HG02885 (cell line): ENCODE data around the gene SRD5A3.

Experiments
- ATAC-seq: cut with Tn5 transposase; IDR thresholded peaks from one replicate; pipeline ENCODE4 v1.9.1; 2021; ENCODE audit warnings: mild to moderate bottlenecking; ENCODE audit not compliant: unreplicated experiment, poor library complexity

Gene SRD5A3

GRCh38 chr4:55399581-55399980 lies 53.5 kb downstream of the SRD5A3 start:
- no peak for ATAC-seq

GRCh38 chr4:55405073-55405472 lies 59.0 kb downstream of the SRD5A3 start:
- no peak for ATAC-seq

GRCh38 chr4:55406545-55406944 lies 60.5 kb downstream of the SRD5A3 start:
- no peak for ATAC-seq

GRCh38 chr4:55407119-55407518 lies 61.1 kb downstream of the SRD5A3 start:
- no peak for ATAC-seq

GRCh38 chr4:55407764-55408163 lies 61.7 kb downstream of the SRD5A3 start:
- no peak for ATAC-seq

GRCh38 chr4:55409468-55410171 lies 63.6 kb downstream of the SRD5A3 start:
- peak; percentile 70 for ATAC-seq

GRCh38 chr4:55410431-55410830 lies 64.4 kb downstream of the SRD5A3 start:
- ATAC-seq = no peak

- ATAC-seq = no peak
Observed at GRCh38 chr4:55411621-55412020, 65.6 kb downstream of the SRD5A3 start.

GRCh38 chr4:55416176-55416575 lies 70.1 kb downstream of the SRD5A3 start:
- ATAC-seq = no peak
